Smooth muscle cell (in vitro differentiated cells): Measurements from ENCODE around the gene TBPL1. TPM values are rescaled to one million over a fixed set of nuclear protein-coding genes. Genes with fewer than 3 reads are reported as not detected.

Experiments
- DNase-seq: peaks from one replicate; lab custom pipeline; 2025; ENCODE audit not compliant: unreplicated experiment; lab: John Stamatoyannopoulos, UW
- H2AFZ ChIP-seq: fragments of 200-600 bp; sonication (generic); 2 replicates; pipeline ENCODE4 v1.6.0; 2016; ENCODE audit warnings: antibody characterized with exemption, low read depth, mild to moderate bottlenecking
- H3F3A ChIP-seq: fragments of 200-600 bp; sonication (generic); 2 replicates; pipeline ENCODE4 v1.6.0; 2017; ENCODE audit warnings: antibody characterized with exemption, low read depth
- H3K27ac ChIP-seq: fragments of 200-600 bp; sonication (generic); 2 replicates; pipeline ENCODE4 v1.5.1; 2016; ENCODE audit warnings: low read depth, mild to moderate bottlenecking
- H3K27me3 ChIP-seq: fragments of 200-600 bp; sonication (generic); 2 replicates; pipeline ENCODE4 v1.6.1; 2016; ENCODE audit warnings: low read depth, mild to moderate bottlenecking
- H3K36me3 ChIP-seq: fragments of 200-600 bp; sonication (generic); 2 replicates; pipeline ENCODE4 v1.5.1; 2016; ENCODE audit warnings: low read depth
- H3K4me1 ChIP-seq: fragments of 200-600 bp; sonication (generic); 2 replicates; pipeline ENCODE4 v1.5.1; 2016; ENCODE audit warnings: low read depth
- H3K4me2 ChIP-seq: fragments of 200-600 bp; sonication (generic); 2 replicates; pipeline ENCODE4 v1.6.0; 2016; ENCODE audit warnings: mild to moderate bottlenecking
- H3K4me3 ChIP-seq: fragments of 200-600 bp; sonication (generic); 2 replicates; pipeline ENCODE4 v1.5.1; 2016; ENCODE audit warnings: mild to moderate bottlenecking
- H3K79me2 ChIP-seq: fragments of 200-600 bp; sonication (generic); 2 replicates; pipeline ENCODE4 v1.6.0; 2016; ENCODE audit warnings: low read depth, mild to moderate bottlenecking
- H3K9ac ChIP-seq: fragments of 200-600 bp; sonication (generic); 2 replicates; pipeline ENCODE4 v1.6.0; 2016; ENCODE audit warnings: low read depth
- H3K9me3 ChIP-seq: fragments of 200-600 bp; sonication (generic); replicated peaks from 2 replicates; pipeline ENCODE4 v1.5.1; 2016; ENCODE audit warnings: low read depth
- H4K20me1 ChIP-seq: fragments of 200-600 bp; sonication (generic); 2 replicates; pipeline ENCODE4 v1.6.0; 2016; ENCODE audit warnings: low read depth
- CTCF ChIP-seq: fragments of 200-600 bp; sonication (generic); IDR thresholded peaks from 2 replicates; pipeline ENCODE4 v1.5.1; 2017; ENCODE audit warnings: borderline replicate concordance, mild to moderate bottlenecking, antibody characterized with exemption; ENCODE audit not compliant: insufficient read depth, poor library complexity, severe bottlenecking
- WGBS: methylation state at CpG from one replicate; pipeline ENCODE4 v1.1.7; 2016; ENCODE audit warnings: low lambda C conversion rate; 5-methylcytosine and 5-hydroxymethylcytosine counted together
- polyA plus RNA-seq: library from polyadenylated mRNA; unstranded; fragments of >200 nt; fragmentation: Nextera tagmentation; extraction: Ambion mirVana; gene quantifications from 2 replicates; pipeline ENCODE4 v1.2.1, GENCODE V29; 2016
- total RNA-seq: library from RNA; depleted of rRNA; stranded (reverse); fragments of >200 nt; gene quantifications from 2 replicates; pipeline ENCODE4 v1.2.3, GENCODE V29; 2014

The TBPL1 gene
- total and polyA plus RNA-seq, 2 experiments from 2014 or later, result 35.2 to 46.9 TPM

GRCh38 chr6:133917781-133918180 is 35.2 kb upstream of the TBPL1 start:
- no peak for TF ChIP-seq CTCF

GRCh38 chr6:133918208-133918930 is 34.7 kb upstream of the TBPL1 start:
- Histone ChIP-seq H3K4me2 (no peak overlapping the region), H3K4me3 (no peak overlapping the region), H3K9me3 (no peaks in the 10 kb centered on the region), H3K4me1 (peaks cover 11% of the 10 kb centered on the region), H3F3A (no peaks in the 10 kb centered on the region), H3K36me3 (no peaks in the 10 kb centered on the region), H3K27me3 (peaks cover 5% of the 10 kb centered on the region), H2AFZ (no peak overlapping the region), H3K79me2 (no peaks in the 10 kb centered on the region), H3K27ac (no peak overlapping the region), H4K20me1 (no peaks in the 10 kb centered on the region), H3K9ac (no peak overlapping the region)
- TF ChIP-seq CTCF, result no peak
- DNase-seq, result no peak
- 89% methylated on average over 2 of the region's 2 CpGs for WGBS

More at GRCh38 chr6:133917781-133918180, 35.2 kb upstream of the TBPL1 start:
- Histone ChIP-seq H3K79me2 (no peaks in the 10 kb centered on the region), H3K4me2 (no peak overlapping the region), H3K9ac (no peak overlapping the region), H3K4me1 (peaks cover 11% of the 10 kb centered on the region), H4K20me1 (no peaks in the 10 kb centered on the region), H3K27ac (no peak overlapping the region), H3F3A (no peaks in the 10 kb centered on the region), H3K9me3 (no peaks in the 10 kb centered on the region), H3K4me3 (no peak overlapping the region), H2AFZ (no peak overlapping the region), H3K36me3 (no peaks in the 10 kb centered on the region), H3K27me3 (peaks cover 5% of the 10 kb centered on the region)
- 83% methylated on average over 4 of the region's 4 CpGs for WGBS
- no peak for DNase-seq

- H3K4me3 ChIP-seq, result no peak overlapping the region
- H3K36me3 ChIP-seq, result no peaks in the 10 kb centered on the region
- no peak overlapping the region for H3K9ac ChIP-seq
- no peak for TF ChIP-seq CTCF
- H2AFZ ChIP-seq, result no peak overlapping the region
- peaks cover 11% of the 10 kb centered on the region for H3K4me1 ChIP-seq
- H3F3A ChIP-seq, result no peaks in the 10 kb centered on the region
- H3K9me3 ChIP-seq, result no peaks in the 10 kb centered on the region
- H3K79me2 ChIP-seq, result no peaks in the 10 kb centered on the region
- DNase-seq, result no peak
- H3K4me2 ChIP-seq, result no peak overlapping the region
- 88% methylated on average over 5 of the region's 5 CpGs for WGBS
- H3K27ac ChIP-seq, result no peak overlapping the region
- peaks cover 5% of the 10 kb centered on the region for H3K27me3 ChIP-seq
- H4K20me1 ChIP-seq, result no peaks in the 10 kb centered on the region
Observed at GRCh38 chr6:133919362-133919761, 33.7 kb upstream of the TBPL1 start.

- Histone ChIP-seq H3K9ac (no peak overlapping the region), H3K27me3 (peaks cover under 1% of the 10 kb centered on the region), H3K4me2 (no peak overlapping the region), H2AFZ (no peak overlapping the region), H3K36me3 (no peaks in the 10 kb centered on the region), H3K79me2 (no peaks in the 10 kb centered on the region), H3K27ac (no peak overlapping the region), H3K4me1 (peaks cover 11% of the 10 kb centered on the region), H3K4me3 (no peak overlapping the region), H3K9me3 (no peaks in the 10 kb centered on the region), H4K20me1 (no peaks in the 10 kb centered on the region), H3F3A (no peaks in the 10 kb centered on the region)
- peak; percentile 16 for DNase-seq
- 32% methylated on average over 6 of the region's 6 CpGs for WGBS
- TF ChIP-seq CTCF, result peak; percentile 87
Observed at GRCh38 chr6:133921249-133921859, 31.7 kb upstream of the TBPL1 start.
